ENCODE data around the gene CNTN5. TPM values are rescaled to one million over a fixed set of nuclear protein-coding genes. Genes with fewer than 3 reads are reported as not detected.

Gene CNTN5
- total RNA-seq, 1 experiment from 2014 or later = not detected

DNA sequence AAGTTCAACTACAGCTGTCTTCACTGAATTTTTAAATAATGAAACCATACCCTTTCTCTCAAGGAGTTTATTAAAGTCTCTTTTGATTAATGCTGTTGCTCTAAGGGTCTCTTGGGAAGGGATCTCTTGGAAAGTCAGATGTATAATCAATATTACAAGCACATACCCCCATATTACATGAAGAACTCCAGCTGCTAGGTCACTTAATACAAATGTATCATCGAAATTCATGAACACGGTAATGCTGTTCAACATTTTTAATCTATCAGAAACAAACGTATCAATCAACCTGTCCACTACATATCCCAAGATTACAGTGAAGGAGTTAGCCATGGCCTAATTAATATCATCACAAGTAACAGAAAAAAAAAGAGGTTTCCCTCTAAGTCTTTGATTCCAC, 1283.1 kb downstream of the CNTN5 start:
- peaks cover 24% of the 10 kb centered on the region for H3K27me3 Mint-ChIP-seq (ENCODE audit: insufficient read depth, unreplicated experiment)
- no peaks in the 10 kb centered on the region for H3K9me3 Mint-ChIP-seq (ENCODE audit: unreplicated experiment)
- no peak overlapping the region for H3K27ac Mint-ChIP-seq (ENCODE audit: low read depth, unreplicated experiment)
- BruUV-seq (replicated peaks) = no TSS peak
- no peak overlapping the region for H3K4me3 Mint-ChIP-seq (ENCODE audit: unreplicated experiment)
- ChIA-PET CTCF (no interaction called here), POLR2A (no interaction called here)
- no peak for DNase-seq (ENCODE audit: unreplicated experiment)
- intact Hi-C loops (cut with micrococcal nuclease) = no loop called here
- no peaks in the 10 kb centered on the region for H3K4me1 Mint-ChIP-seq (ENCODE audit: insufficient read depth, unreplicated experiment)
- no peaks in the 10 kb centered on the region for H3K36me3 Mint-ChIP-seq (ENCODE audit: insufficient read depth, unreplicated experiment)
- TF ChIP-seq, protein P1, sequence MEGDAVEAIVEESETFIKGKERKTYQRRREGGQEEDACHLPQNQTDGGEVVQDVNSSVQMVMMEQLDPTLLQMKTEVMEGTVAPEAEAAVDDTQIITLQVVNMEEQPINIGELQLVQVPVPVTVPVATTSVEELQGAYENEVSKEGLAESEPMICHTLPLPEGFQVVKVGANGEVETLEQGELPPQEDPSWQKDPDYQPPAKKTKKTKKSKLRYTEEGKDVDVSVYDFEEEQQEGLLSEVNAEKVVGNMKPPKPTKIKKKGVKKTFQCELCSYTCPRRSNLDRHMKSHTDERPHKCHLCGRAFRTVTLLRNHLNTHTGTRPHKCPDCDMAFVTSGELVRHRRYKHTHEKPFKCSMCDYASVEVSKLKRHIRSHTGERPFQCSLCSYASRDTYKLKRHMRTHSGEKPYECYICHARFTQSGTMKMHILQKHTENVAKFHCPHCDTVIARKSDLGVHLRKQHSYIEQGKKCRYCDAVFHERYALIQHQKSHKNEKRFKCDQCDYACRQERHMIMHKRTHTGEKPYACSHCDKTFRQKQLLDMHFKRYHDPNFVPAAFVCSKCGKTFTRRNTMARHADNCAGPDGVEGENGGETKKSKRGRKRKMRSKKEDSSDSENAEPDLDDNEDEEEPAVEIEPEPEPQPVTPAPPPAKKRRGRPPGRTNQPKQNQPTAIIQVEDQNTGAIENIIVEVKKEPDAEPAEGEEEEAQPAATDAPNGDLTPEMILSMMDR (IDR thresholded peaks at IDR 0.05; ENCODE audit: unreplicated experiment) = no peak

DNA sequence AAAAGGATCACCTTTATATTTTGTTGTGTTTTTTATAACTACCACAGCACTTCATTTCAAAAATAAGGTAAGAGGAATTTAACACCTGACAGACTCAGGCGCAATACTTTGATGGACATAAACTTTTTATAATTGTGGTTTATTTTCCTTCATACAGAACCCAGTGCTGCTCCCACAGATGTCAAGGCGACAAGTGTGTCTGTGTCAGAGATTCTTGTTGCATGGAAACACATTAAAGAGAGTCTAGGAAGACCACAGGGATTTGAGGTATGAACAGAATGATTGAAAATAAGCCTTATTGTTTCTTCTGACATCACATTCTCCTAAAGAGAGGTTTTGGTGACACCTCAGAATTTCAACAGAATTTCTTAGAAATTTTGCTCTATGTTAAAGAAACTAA, 1287.5 kb downstream of the CNTN5 start:
- DNase-seq (ENCODE audit: unreplicated experiment) = no peak
- intact Hi-C loops (cut with micrococcal nuclease) = no loop called here
- BruUV-seq (replicated peaks) = no TSS peak
- H3K4me3 Mint-ChIP-seq (ENCODE audit: unreplicated experiment) = no peak overlapping the region
- TF ChIP-seq, protein P1 (IDR thresholded peaks at IDR 0.05; ENCODE audit: unreplicated experiment) = no peak
- H3K36me3 Mint-ChIP-seq (ENCODE audit: insufficient read depth, unreplicated experiment) = no peaks in the 10 kb centered on the region
- H3K27ac Mint-ChIP-seq (ENCODE audit: low read depth, unreplicated experiment) = no peak overlapping the region
- peaks cover 14% of the 10 kb centered on the region for H3K9me3 Mint-ChIP-seq (ENCODE audit: unreplicated experiment)
- ChIA-PET POLR2A (no interaction called here), CTCF (no interaction called here)
- H3K4me1 Mint-ChIP-seq (ENCODE audit: insufficient read depth, unreplicated experiment) = no peaks in the 10 kb centered on the region
- H3K27me3 Mint-ChIP-seq (ENCODE audit: insufficient read depth, unreplicated experiment) = peaks cover 57% of the 10 kb centered on the region

DNA sequence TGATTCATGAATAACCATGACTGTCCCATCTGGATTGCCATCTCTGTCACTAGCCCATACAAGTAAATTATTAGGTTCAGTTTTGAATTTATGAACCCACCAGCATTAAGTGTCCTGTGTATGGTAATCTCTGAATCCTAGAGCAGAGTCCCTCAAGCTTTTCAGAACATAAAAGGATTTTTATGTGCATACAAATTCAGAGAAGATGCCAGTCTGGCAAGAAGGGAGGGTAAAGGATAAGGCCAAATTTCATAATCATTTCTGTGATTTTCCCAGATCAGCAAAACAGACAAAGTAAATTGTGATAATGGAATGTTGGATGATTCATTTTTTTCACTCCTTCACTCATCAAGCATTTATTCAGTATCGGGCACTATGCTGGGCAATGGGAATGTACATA, 1295.2 kb downstream of the CNTN5 start:
- Mint-ChIP-seq H3K27me3 (ENCODE audit: insufficient read depth, unreplicated experiment) (peaks cover 32% of the 10 kb centered on the region), H3K4me1 (ENCODE audit: insufficient read depth, unreplicated experiment) (no peaks in the 10 kb centered on the region), H3K27ac (ENCODE audit: low read depth, unreplicated experiment) (no peak overlapping the region), H3K36me3 (ENCODE audit: insufficient read depth, unreplicated experiment) (no peaks in the 10 kb centered on the region), H3K4me3 (ENCODE audit: unreplicated experiment) (no peak overlapping the region), H3K9me3 (ENCODE audit: unreplicated experiment) (peaks cover 9% of the 10 kb centered on the region)
- TF ChIP-seq, protein P1 (IDR thresholded peaks at IDR 0.05; ENCODE audit: unreplicated experiment) = no peak
- intact Hi-C loops (cut with micrococcal nuclease) = no loop called here
- CTCF ChIA-PET = no interaction called here
- no TSS peak for BruUV-seq (replicated peaks)
- no peak for DNase-seq (ENCODE audit: unreplicated experiment)
- POLR2A ChIA-PET = no interaction called here

DNA sequence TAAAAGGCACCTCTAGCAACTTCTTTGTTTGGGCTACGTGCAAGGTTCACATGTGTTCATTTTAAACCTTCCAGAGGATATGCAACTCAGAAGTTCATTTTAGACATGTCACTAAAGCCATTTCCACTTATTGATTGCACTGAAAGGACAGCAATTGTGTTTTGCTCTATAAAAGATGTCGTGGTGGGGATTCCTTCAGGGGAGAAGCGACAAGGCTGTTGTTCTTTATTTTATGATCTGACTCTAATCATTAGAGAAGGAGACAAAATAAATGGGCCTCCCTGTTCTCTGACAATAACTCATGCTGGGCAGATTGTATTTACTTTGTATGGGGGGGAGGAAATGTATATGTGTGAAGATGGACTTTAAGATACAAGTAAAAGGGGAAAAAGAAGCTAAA, 1296.2 kb downstream of the CNTN5 start:
- Mint-ChIP-seq H3K4me3 (ENCODE audit: unreplicated experiment) (no peak overlapping the region), H3K27me3 (ENCODE audit: insufficient read depth, unreplicated experiment) (peaks cover 22% of the 10 kb centered on the region), H3K36me3 (ENCODE audit: insufficient read depth, unreplicated experiment) (no peaks in the 10 kb centered on the region), H3K27ac (ENCODE audit: low read depth, unreplicated experiment) (no peak overlapping the region), H3K4me1 (ENCODE audit: insufficient read depth, unreplicated experiment) (no peaks in the 10 kb centered on the region), H3K9me3 (ENCODE audit: unreplicated experiment) (peaks cover 9% of the 10 kb centered on the region)
- POLR2A ChIA-PET = no interaction called here
- intact Hi-C loops (cut with micrococcal nuclease) = no loop called here
- no peak for DNase-seq (ENCODE audit: unreplicated experiment)
- CTCF ChIA-PET = no interaction called here
- TF ChIP-seq, protein P1 (IDR thresholded peaks at IDR 0.05; ENCODE audit: unreplicated experiment) = no peak
- no TSS peak for BruUV-seq (replicated peaks)

Data from MCF 10A (cell line).